GM10266 (cell line): ENCODE data around the gene PTPRC.

Experiments used
- DNase-seq: peaks from one replicate; pipeline ENCODE4 v3.0.0; 2012; ENCODE audit errors: extremely low spot score
- CTCF ChIP-seq: IDR thresholded peaks from 2 replicates; pipeline ENCODE4 v1.5.1; 2012; ENCODE audit warnings: mild to moderate bottlenecking, low read depth; ENCODE audit not compliant: control insufficient read depth, insufficient read depth; ENCODE audit errors: missing control alignments

PTPRC gene

GRCh38 chr1:198669771-198670170 lies 30.9 kb downstream of the PTPRC start:
- DNase-seq, result no peak
- no peak for TF ChIP-seq CTCF

- TF ChIP-seq CTCF, result no peak
- DNase-seq, result no peak
Measured at GRCh38 chr1:198671136-198671535, 32.3 kb downstream of the PTPRC start.

- DNase-seq, result no peak
- TF ChIP-seq CTCF, result no peak
Measured at GRCh38 chr1:198672124-198672523, 33.3 kb downstream of the PTPRC start.

- no peak for TF ChIP-seq CTCF
- no peak for DNase-seq
Measured at GRCh38 chr1:198674009-198674408, 35.2 kb downstream of the PTPRC start.

- TF ChIP-seq CTCF, result no peak
- DNase-seq, result no peak
Measured at GRCh38 chr1:198676253-198676652, 37.4 kb downstream of the PTPRC start.

GRCh38 chr1:198677027-198677426 lies 38.2 kb downstream of the PTPRC start:
- no peak for TF ChIP-seq CTCF
- no peak for DNase-seq

- no peak for TF ChIP-seq CTCF
- DNase-seq, result no peak
Measured at GRCh38 chr1:198677871-198678270, 39.0 kb downstream of the PTPRC start.
